IPS-18c (cell line): Measurements from ENCODE around the gene STPG4.
"Not testable (repeated sequence)": the region's sequence is repeated elsewhere in the genome, so short reads cannot be mapped to it uniquely, and the experiment has no call there.

Experiments used
- H3K4me3 ChIP-seq: 2 replicates; pipeline ENCODE4 v1.7.0; 2013; ENCODE audit warnings: low read depth, mild to moderate bottlenecking, low read length, moderate library complexity; ENCODE audit not compliant: insufficient read depth
- H3K9me3 ChIP-seq: one replicate; pipeline ENCODE4 v1.6.1; 2013; ENCODE audit warnings: mild to moderate bottlenecking, low read length, moderate library complexity; ENCODE audit not compliant: control insufficient read depth, insufficient read depth

STPG4 gene

GRCh38 chr2:47150175-47150574 lies 4.9 kb downstream of the STPG4 start:
- H3K9me3 ChIP-seq = no peaks in the 10 kb centered on the region

GRCh38 chr2:47147021-47147420 lies 8.1 kb downstream of the STPG4 start:
- no peaks in the 10 kb centered on the region for H3K9me3 ChIP-seq
- no peak overlapping the region for H3K4me3 ChIP-seq

More at GRCh38 chr2:47150175-47150574, 4.9 kb downstream of the STPG4 start:
- no peak overlapping the region for H3K4me3 ChIP-seq

- Histone ChIP-seq H3K4me3 (no peak overlapping the region), H3K9me3 (no peaks in the 10 kb centered on the region)
Observed at GRCh38 chr2:47145466-47145865, 9.6 kb downstream of the STPG4 start.

- H3K9me3 ChIP-seq = no peaks in the 10 kb centered on the region
Observed at GRCh38 chr2:47141520-47141919, 13.6 kb downstream of the STPG4 start.

GRCh38 chr2:47134386-47135090 lies 20.6 kb downstream of the STPG4 start:
- Histone ChIP-seq H3K9me3 (no peaks in the 10 kb centered on the region), H3K4me3 (no peak overlapping the region)

More at GRCh38 chr2:47141520-47141919, 13.6 kb downstream of the STPG4 start:
- H3K4me3 ChIP-seq = no peak overlapping the region

- Histone ChIP-seq H3K9me3 (no peaks in the 10 kb centered on the region), H3K4me3 (no peak overlapping the region)
Observed at GRCh38 chr2:47133046-47133445, 22.1 kb downstream of the STPG4 start.

GRCh38 chr2:47129191-47129706 lies 25.9 kb downstream of the STPG4 start:
- no peak overlapping the region for H3K4me3 ChIP-seq
- H3K9me3 ChIP-seq = no peaks in the 10 kb centered on the region

GRCh38 chr2:47128705-47129104 lies 26.4 kb downstream of the STPG4 start:
- H3K4me3 ChIP-seq = no peak overlapping the region
- no peaks in the 10 kb centered on the region for H3K9me3 ChIP-seq

GRCh38 chr2:47127862-47128543 lies 27.1 kb downstream of the STPG4 start:
- Histone ChIP-seq H3K4me3 (no peak overlapping the region), H3K9me3 (no peaks in the 10 kb centered on the region)

- no peak overlapping the region for H3K4me3 ChIP-seq
- H3K9me3 ChIP-seq = no peaks in the 10 kb centered on the region
Observed at GRCh38 chr2:47126783-47127182, 28.3 kb downstream of the STPG4 start.

- not testable (repeated sequence) for H3K4me3 ChIP-seq, H3K9me3 ChIP-seq
Observed at GRCh38 chr2:47124740-47125139, 30.4 kb downstream of the STPG4 start.

GRCh38 chr2:47120424-47120823 lies 34.7 kb downstream of the STPG4 start:
- H3K9me3 ChIP-seq, H3K4me3 ChIP-seq: not testable (repeated sequence)

GRCh38 chr2:47119001-47119400 lies 36.1 kb downstream of the STPG4 start:
- Histone ChIP-seq H3K4me3 (no peak overlapping the region), H3K9me3 (no peaks in the 10 kb centered on the region)

GRCh38 chr2:47118581-47118980 lies 36.5 kb downstream of the STPG4 start:
- no peak overlapping the region for H3K4me3 ChIP-seq
- H3K9me3 ChIP-seq = no peaks in the 10 kb centered on the region

- Histone ChIP-seq H3K9me3 (no peaks in the 10 kb centered on the region), H3K4me3 (no peak overlapping the region)
Observed at GRCh38 chr2:47112665-47113435, 42.3 kb downstream of the STPG4 start.

GRCh38 chr2:47109680-47110079 lies 45.4 kb downstream of the STPG4 start:
- Histone ChIP-seq H3K4me3 (no peak overlapping the region), H3K9me3 (no peaks in the 10 kb centered on the region)

- H3K4me3 ChIP-seq = no peak overlapping the region
- H3K9me3 ChIP-seq = no peaks in the 10 kb centered on the region
Observed at GRCh38 chr2:47109007-47109375, 46.1 kb downstream of the STPG4 start.
